GM18511 (cell line): Measurements from ENCODE around the gene FAM9C.

Experiments
- ATAC-seq: cut with Tn5 transposase; IDR thresholded peaks from one replicate; pipeline ENCODE4 v1.9.1; 2021; ENCODE audit warnings: mild to moderate bottlenecking, moderate library complexity; ENCODE audit not compliant: unreplicated experiment

The FAM9C gene

GRCh38 chrX:13008851-13009250 is 35.6 kb downstream of the FAM9C start:
- ATAC-seq, result no peak

GRCh38 chrX:13008189-13008533 is 36.3 kb downstream of the FAM9C start:
- peak; percentile 49 for ATAC-seq

- ATAC-seq, result peak; percentile 7
Measured at GRCh38 chrX:13007519-13008188, 36.8 kb downstream of the FAM9C start.

- ATAC-seq, result peak; percentile 64
Measured at GRCh38 chrX:13005661-13006473, 38.6 kb downstream of the FAM9C start.

GRCh38 chrX:13001961-13002671 is 42.3 kb downstream of the FAM9C start:
- peak; percentile 19 for ATAC-seq

GRCh38 chrX:13001097-13001496 is 43.3 kb downstream of the FAM9C start:
- ATAC-seq, result no peak

- ATAC-seq, result peak; percentile 57
Measured at GRCh38 chrX:13000301-13000811, 44.1 kb downstream of the FAM9C start.

GRCh38 chrX:12999422-12999821 is 45.0 kb downstream of the FAM9C start:
- ATAC-seq, result peak; percentile 49

- no peak for ATAC-seq
Measured at GRCh38 chrX:12997906-12998687, 46.3 kb downstream of the FAM9C start.

- ATAC-seq, result no peak
Measured at GRCh38 chrX:12996934-12997435, 47.4 kb downstream of the FAM9C start.

GRCh38 chrX:12994321-12994720 is 50.1 kb downstream of the FAM9C start:
- no peak for ATAC-seq

- ATAC-seq, result no peak
Measured at GRCh38 chrX:12993826-12994225, 50.6 kb downstream of the FAM9C start.

- ATAC-seq, result no peak
Measured at GRCh38 chrX:12992544-12993118, 51.8 kb downstream of the FAM9C start.

- no peak for ATAC-seq
Measured at GRCh38 chrX:12991575-12991974, 52.8 kb downstream of the FAM9C start.

- ATAC-seq, result no peak
Measured at GRCh38 chrX:12989461-12989860, 55.0 kb downstream of the FAM9C start.

- ATAC-seq, result no peak
Measured at GRCh38 chrX:12988797-12989196, 55.6 kb downstream of the FAM9C start.

- no peak for ATAC-seq
Measured at GRCh38 chrX:12987900-12988594, 56.4 kb downstream of the FAM9C start.

- no peak for ATAC-seq
Measured at GRCh38 chrX:12987340-12987739, 57.1 kb downstream of the FAM9C start.

GRCh38 chrX:12986886-12987285 is 57.5 kb downstream of the FAM9C start:
- no peak for ATAC-seq
